Measurements from ENCODE around the gene PTGIS. TPM values are rescaled to one million over a fixed set of nuclear protein-coding genes. Genes with fewer than 3 reads are reported as not detected.
"Not testable (repeated sequence)": the region's sequence is repeated elsewhere in the genome, so short reads cannot be mapped to it uniquely, and the experiment has no call there.

The PTGIS gene
- total RNA-seq, 2 donors from 2014 or later = 9.9 to 10.9 TPM

DNA sequence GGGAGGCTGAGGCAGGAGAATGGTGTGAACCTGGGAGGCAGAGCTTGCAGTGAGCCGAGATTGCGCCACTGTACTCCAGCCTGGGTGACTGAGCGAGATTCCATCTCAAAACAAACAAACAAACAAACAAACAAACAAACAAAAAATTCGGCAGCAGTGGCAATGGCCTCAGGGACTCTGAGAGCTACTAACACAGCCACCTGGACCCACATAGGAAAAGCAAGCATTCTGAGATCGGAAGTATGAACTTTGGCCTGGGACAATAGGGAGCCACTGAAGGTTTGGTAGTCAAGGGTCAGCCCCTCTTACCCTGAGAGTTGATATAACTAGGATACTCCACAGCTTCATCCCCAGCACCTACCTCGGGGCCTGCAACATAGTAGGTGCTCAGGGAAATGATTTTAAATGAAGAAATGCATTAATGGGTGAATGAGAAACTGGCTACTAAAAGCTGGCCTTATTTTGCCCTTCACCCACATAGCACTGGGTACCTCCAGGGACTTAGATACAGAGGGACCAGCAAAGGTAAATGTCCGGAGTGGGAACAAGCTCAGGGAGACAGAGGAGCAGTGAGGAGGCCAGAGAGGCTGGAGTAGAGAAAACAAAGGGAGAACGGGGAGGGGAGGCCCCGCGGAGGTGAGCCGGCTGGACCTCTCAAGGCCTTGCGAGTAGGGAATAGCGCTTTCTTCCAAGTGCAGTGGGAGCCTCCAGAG is 46.6 kb upstream of the PTGIS start:
- 83 to 86% methylated on average over 13 of the region's 13 CpGs for whole genome bisulfite sequencing, 2 donors
- Histone ChIP-seq H3K36me3 (replicated peaks in 1 of 2; ENCODE audit: insufficient read depth in 1 of 2, low read depth in 2 of 2) (no peaks in the 10 kb centered on the region), H3K9me3 (no peaks in the 10 kb centered on the region), H3K27me3 (no peaks in the 10 kb centered on the region), H3K4me1 (peaks cover 19% of the 10 kb centered on the region), H3K27ac (no peak overlapping the region), H3K4me3 (no peak overlapping the region)
- DNase-seq = no peak
- ATAC-seq = no peak
- intact Hi-C loops (cut with DNase I) = loop anchor here (10.0 kb wide), 1 partner anchor 230 kb away; no protein-coding TSS in a partner anchor
- TF ChIP-seq POLR2A (IDR thresholded peaks at IDR 0.05) = no peak
- no peak for TF ChIP-seq CTCF (IDR thresholded peaks at IDR 0.05)

DNA sequence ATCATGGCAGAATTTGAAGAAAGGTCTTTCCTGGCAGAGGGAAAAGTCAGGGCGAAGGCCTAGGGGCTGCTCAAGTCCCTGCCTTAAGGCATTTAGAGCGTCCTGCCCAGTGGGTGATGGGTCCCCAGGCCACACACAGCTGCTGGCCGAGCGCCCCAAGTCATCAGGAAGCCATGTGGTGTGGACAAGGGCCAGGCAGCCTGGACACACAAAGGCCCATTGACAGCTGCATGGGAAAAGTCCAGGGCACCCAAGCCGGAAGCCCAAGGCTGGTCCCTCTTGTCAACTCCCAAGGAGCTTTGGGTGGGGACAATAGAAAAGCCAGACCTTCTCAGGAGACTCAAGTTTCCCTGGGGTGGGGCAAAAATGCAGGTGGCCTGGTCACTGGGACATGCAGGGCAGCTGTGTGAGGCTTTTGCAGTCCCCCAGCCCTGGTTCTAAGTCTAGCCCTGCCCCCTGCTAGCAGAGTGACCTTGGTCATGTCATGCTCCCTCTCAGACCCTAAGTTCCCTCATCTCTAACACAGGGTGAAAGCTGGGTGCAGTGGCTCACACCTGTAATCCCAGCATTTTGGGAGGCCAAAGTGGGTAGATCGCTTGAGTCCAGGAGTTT is 44.3 kb upstream of the PTGIS start:
- peak; percentile 28 for ATAC-seq
- WGBS, 2 donors = 62 to 75% methylated on average over 3 to 6 of the region's 6 CpGs
- Histone ChIP-seq H3K4me1 (peaks cover 24% of the 10 kb centered on the region), H3K27ac (peak overlapping the region in 2 of 4 donors; percentile 50 to 55), H3K4me3 (no peak overlapping the region), H3K9me3 (no peaks in the 10 kb centered on the region), H3K27me3 (no peaks in the 10 kb centered on the region), H3K36me3 (replicated peaks in 1 of 2; ENCODE audit: insufficient read depth in 1 of 2, low read depth in 2 of 2) (no peaks in the 10 kb centered on the region)
- TF ChIP-seq POLR2A (IDR thresholded peaks at IDR 0.05) = no peak
- TF ChIP-seq CTCF (IDR thresholded peaks at IDR 0.05) = no peak
- peak; percentile 36 to 67 (median 62) for DNase-seq
- intact Hi-C loops (cut with DNase I) = loop anchor here (10.0 kb wide), 1 partner anchor 233 kb away; no protein-coding TSS in a partner anchor

GRCh38 chr20:49611539-49612126 is 43.7 kb upstream of the PTGIS start:
- Histone ChIP-seq H3K27ac (peak overlapping the region in 2 of 4 donors; percentile 50 to 55), H3K4me1 (peaks cover 24% of the 10 kb centered on the region)
- H3K4me3 ChIP-seq; DNase-seq; ATAC-seq; H3K9me3 ChIP-seq; H3K36me3 ChIP-seq (replicated peaks in 1 of 2; ENCODE audit: insufficient read depth in 1 of 2, low read depth in 2 of 2); H3K27me3 ChIP-seq: not testable (repeated sequence)
- intact Hi-C loops (cut with DNase I) = loop anchor here (10.0 kb wide), 1 partner anchor 233 kb away; no protein-coding TSS in a partner anchor
- 68 to 71% methylated on average over 6 of the region's 6 CpGs for WGBS, 2 donors

DNA sequence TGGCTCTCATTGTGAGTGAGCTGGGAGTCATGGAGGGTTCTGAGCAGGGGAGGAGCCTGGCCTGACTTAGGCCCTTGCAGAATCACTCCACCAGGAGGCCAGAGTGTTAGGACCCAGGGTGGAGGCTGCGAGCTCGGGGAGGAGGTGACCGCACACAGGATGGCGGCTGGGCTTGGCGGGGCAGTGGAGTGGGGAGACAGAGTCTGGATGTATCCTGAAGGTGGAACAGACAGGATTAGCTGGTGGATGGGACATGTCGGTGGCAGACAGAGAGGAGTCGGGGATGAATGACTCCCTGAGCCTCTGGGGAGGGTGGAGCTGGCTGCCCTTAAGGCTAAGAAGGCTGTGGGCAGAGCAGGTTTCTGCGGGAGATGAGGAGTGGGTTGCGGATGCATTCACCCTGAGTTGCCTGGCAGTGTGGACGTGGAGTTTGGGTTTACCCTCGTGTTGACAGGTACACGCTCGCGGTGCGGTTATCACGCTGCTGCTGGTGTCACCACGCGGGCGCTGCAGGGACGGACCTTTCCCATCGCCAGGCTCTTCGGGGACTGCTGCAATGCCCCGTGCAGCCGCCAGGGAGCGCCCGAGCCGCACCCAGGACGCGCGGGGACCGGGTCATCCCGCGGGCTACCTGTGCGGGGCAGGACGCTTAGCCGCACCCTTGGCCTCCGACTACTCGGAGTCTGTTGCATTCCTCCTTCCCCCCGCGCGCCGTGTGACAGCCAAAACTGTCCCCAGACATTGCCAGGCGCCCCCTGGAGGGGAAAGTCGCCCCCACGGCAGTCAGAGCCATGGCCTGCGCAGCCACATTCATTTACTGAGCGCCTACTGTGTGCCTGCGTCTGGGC is 43.0 kb upstream of the PTGIS start:
- 14 to 57% methylated on average over 11 to 47 of the region's 48 CpGs for WGBS, 2 donors
- TF ChIP-seq CTCF (IDR thresholded peaks at IDR 0.05) = peak; percentile 98 to 100 (median 99)
- TF ChIP-seq POLR2A (IDR thresholded peaks at IDR 0.05) = no peak

More for the DNA sequence above, 43.0 kb upstream of the PTGIS start:
- H3K9me3 ChIP-seq = no peaks in the 10 kb centered on the region
- DNase-seq (peak; percentile 80 to 84 (median 82)), ATAC-seq (peak; percentile 82)
- H3K4me3 ChIP-seq = no peak overlapping the region
- intact Hi-C loops (cut with DNase I) = loop anchor here (10.0 kb wide), 1 partner anchor 234 kb away; no protein-coding TSS in a partner anchor
- H3K4me1 ChIP-seq = peaks cover 22% of the 10 kb centered on the region
- H3K36me3 ChIP-seq (replicated peaks in 1 of 2; ENCODE audit: insufficient read depth in 1 of 2, low read depth in 2 of 2) = no peaks in the 10 kb centered on the region
- peak overlapping the region in 2 of 4 donors; percentile 50 to 55 for H3K27ac ChIP-seq
- no peaks in the 10 kb centered on the region for H3K27me3 ChIP-seq

Measured in body of pancreas (tissue), 4 donors.